Measurements from ENCODE around the gene STK33.
"Not testable (repeated sequence)": the region's sequence is repeated elsewhere in the genome, so short reads cannot be mapped to it uniquely, and the experiment has no call there.

Gene STK33

GRCh38 chr11:8477680-8478079 lies 116.3 kb downstream of the STK33 start:
- H2AFZ ChIP-seq (ENCODE audit: low read length), result no peak overlapping the region
- H3K4me2 ChIP-seq (ENCODE audit: low read depth, low read length), result peak overlapping the region; percentile 11; the same call in 1 of the 2 replicates
- no peak overlapping the region for H3K4me3 ChIP-seq (ENCODE audit: low read length)
- H3K9me3 ChIP-seq (replicated peaks; ENCODE audit: insufficient read depth, low read length), result no peaks in the 10 kb centered on the region
- H3K27ac ChIP-seq (ENCODE audit: low read length), result no peak overlapping the region
- H4K20me1 ChIP-seq (ENCODE audit: insufficient read depth, low read length), result no peaks in the 10 kb centered on the region; the same call in 1 of the 2 replicates
- no peaks in the 10 kb centered on the region for H3K79me2 ChIP-seq (ENCODE audit: low read length)
- H3K36me3 ChIP-seq (replicated peaks; ENCODE audit: insufficient read depth, low read length), result no peaks in the 10 kb centered on the region
- TF ChIP-seq EZH2 (optimal IDR thresholded peaks at IDR 0.05; ENCODE audit: low read depth, low read length) (no peak), CTCF (IDR thresholded peaks at IDR 0.05; ENCODE audit: low read length) (no peak), EZH2phosphoT487 (IDR thresholded peaks at IDR 0.05; ENCODE audit: low read length) (no peak)
- no peaks in the 10 kb centered on the region for H3F3A ChIP-seq (ENCODE audit: insufficient read depth, low read length)
- H3K4me1 ChIP-seq (ENCODE audit: low read length), result peaks cover 5% of the 10 kb centered on the region; the same call in 1 of the 2 replicates
- no peak overlapping the region for H3K9ac ChIP-seq (ENCODE audit: low read length)
- no peaks in the 10 kb centered on the region for H3K27me3 ChIP-seq (replicated peaks; ENCODE audit: insufficient read depth, low read length)
- H3K9me2 ChIP-seq (replicated peaks; ENCODE audit: insufficient read depth, low read length), result no peaks in the 10 kb centered on the region
- peak; percentile 30 for DNase-seq

GRCh38 chr11:8477151-8477550 lies 116.9 kb downstream of the STK33 start:
- TF ChIP-seq EZH2phosphoT487 (IDR thresholded peaks at IDR 0.05; ENCODE audit: low read length), result no peak
- no peak for TF ChIP-seq CTCF (IDR thresholded peaks at IDR 0.05; ENCODE audit: low read length)
- TF ChIP-seq EZH2 (optimal IDR thresholded peaks at IDR 0.05; ENCODE audit: low read depth, low read length), result no peak
- H3K4me3 ChIP-seq (ENCODE audit: low read length), result no peak overlapping the region
- no peak overlapping the region for H3K9ac ChIP-seq (ENCODE audit: low read length)
- H3K36me3 ChIP-seq (replicated peaks; ENCODE audit: insufficient read depth, low read length), result no peaks in the 10 kb centered on the region
- no peaks in the 10 kb centered on the region for H3F3A ChIP-seq (ENCODE audit: insufficient read depth, low read length)
- H2AFZ ChIP-seq (ENCODE audit: low read length), result no peak overlapping the region
- H3K27ac ChIP-seq (ENCODE audit: low read length), result no peak overlapping the region
- no peak for DNase-seq
- no peaks in the 10 kb centered on the region for H3K27me3 ChIP-seq (replicated peaks; ENCODE audit: insufficient read depth, low read length)
- no peak overlapping the region for H3K4me2 ChIP-seq (ENCODE audit: low read depth, low read length)
- H3K4me1 ChIP-seq (ENCODE audit: low read length), result peaks cover 5% of the 10 kb centered on the region; the same call in 1 of the 2 replicates
- no peaks in the 10 kb centered on the region for H3K79me2 ChIP-seq (ENCODE audit: low read length)
- no peaks in the 10 kb centered on the region for H3K9me2 ChIP-seq (replicated peaks; ENCODE audit: insufficient read depth, low read length)
- H3K9me3 ChIP-seq (replicated peaks; ENCODE audit: insufficient read depth, low read length), result no peaks in the 10 kb centered on the region
- H4K20me1 ChIP-seq (ENCODE audit: insufficient read depth, low read length), result no peaks in the 10 kb centered on the region; the same call in 1 of the 2 replicates

GRCh38 chr11:8467806-8468205 lies 126.2 kb downstream of the STK33 start:
- H3K9me2 ChIP-seq (replicated peaks; ENCODE audit: insufficient read depth, low read length); H3K36me3 ChIP-seq (replicated peaks; ENCODE audit: insufficient read depth, low read length); H3K27me3 ChIP-seq (replicated peaks; ENCODE audit: insufficient read depth, low read length); H3K9me3 ChIP-seq (replicated peaks; ENCODE audit: insufficient read depth, low read length); H3K9ac ChIP-seq (ENCODE audit: low read length); H2AFZ ChIP-seq (ENCODE audit: low read length); H4K20me1 ChIP-seq (ENCODE audit: insufficient read depth, low read length); H3F3A ChIP-seq (ENCODE audit: insufficient read depth, low read length); H3K27ac ChIP-seq (ENCODE audit: low read length); DNase-seq; H3K4me3 ChIP-seq (ENCODE audit: low read length); H3K4me2 ChIP-seq (ENCODE audit: low read depth, low read length); H3K79me2 ChIP-seq (ENCODE audit: low read length); H3K4me1 ChIP-seq (ENCODE audit: low read length): not testable (repeated sequence)

GRCh38 chr11:8467356-8467755 lies 126.7 kb downstream of the STK33 start:
- not testable (repeated sequence) for H3K9ac ChIP-seq (ENCODE audit: low read length); H3K27ac ChIP-seq (ENCODE audit: low read length); H3K27me3 ChIP-seq (replicated peaks; ENCODE audit: insufficient read depth, low read length); H3K4me3 ChIP-seq (ENCODE audit: low read length); H4K20me1 ChIP-seq (ENCODE audit: insufficient read depth, low read length); H3F3A ChIP-seq (ENCODE audit: insufficient read depth, low read length); H3K9me2 ChIP-seq (replicated peaks; ENCODE audit: insufficient read depth, low read length); H3K4me1 ChIP-seq (ENCODE audit: low read length); H3K9me3 ChIP-seq (replicated peaks; ENCODE audit: insufficient read depth, low read length); H3K79me2 ChIP-seq (ENCODE audit: low read length); H3K36me3 ChIP-seq (replicated peaks; ENCODE audit: insufficient read depth, low read length); H2AFZ ChIP-seq (ENCODE audit: low read length); DNase-seq; H3K4me2 ChIP-seq (ENCODE audit: low read depth, low read length)

GRCh38 chr11:8466884-8467283 lies 127.1 kb downstream of the STK33 start:
- H3K36me3 ChIP-seq (replicated peaks; ENCODE audit: insufficient read depth, low read length); H3F3A ChIP-seq (ENCODE audit: insufficient read depth, low read length); H3K27ac ChIP-seq (ENCODE audit: low read length); H3K4me1 ChIP-seq (ENCODE audit: low read length); H2AFZ ChIP-seq (ENCODE audit: low read length); H3K9me3 ChIP-seq (replicated peaks; ENCODE audit: insufficient read depth, low read length); H3K9me2 ChIP-seq (replicated peaks; ENCODE audit: insufficient read depth, low read length); DNase-seq; H3K27me3 ChIP-seq (replicated peaks; ENCODE audit: insufficient read depth, low read length); H3K4me3 ChIP-seq (ENCODE audit: low read length); H3K9ac ChIP-seq (ENCODE audit: low read length); H3K4me2 ChIP-seq (ENCODE audit: low read depth, low read length); H4K20me1 ChIP-seq (ENCODE audit: insufficient read depth, low read length); H3K79me2 ChIP-seq (ENCODE audit: low read length): not testable (repeated sequence)
